Measurements from ENCODE around the gene KBTBD13. TPM values are rescaled to one million over a fixed set of nuclear protein-coding genes. Genes with fewer than 3 reads are reported as not detected.

KBTBD13 gene
- polyA plus RNA-seq, 1 donor (not counting 4 experiments of a cell fraction or from before 2014, with no cell fraction given), result not detected

DNA sequence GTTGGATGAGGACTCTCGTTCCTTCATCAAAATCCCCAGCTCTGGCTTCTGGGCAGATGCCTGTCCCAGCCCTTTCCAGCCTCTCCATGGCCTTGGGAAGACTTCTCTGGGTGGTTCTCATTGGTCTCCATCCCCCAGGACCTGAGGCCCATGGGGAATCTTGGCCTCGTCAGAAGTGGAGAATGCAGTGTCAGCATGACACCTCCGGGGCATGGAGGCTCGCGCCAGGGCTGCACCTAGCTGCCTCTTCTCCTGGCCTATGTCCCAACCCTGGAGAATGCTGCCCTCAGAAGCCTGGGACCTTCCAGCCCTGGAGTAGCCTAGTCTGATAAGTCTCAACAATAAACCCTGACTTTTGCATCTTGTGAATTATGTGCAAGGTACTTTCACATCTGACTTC is 3.0 kb downstream of the KBTBD13 start:
- Histone ChIP-seq H3K4me1 (ENCODE audit: control insufficient read depth, extremely low read depth, insufficient read depth, low read length) (no peaks in the 10 kb centered on the region), H3K27ac (ENCODE audit: control insufficient read depth, insufficient read depth, low read length) (no peak overlapping the region), H3K9me3 (ENCODE audit: control insufficient read depth, low read depth, low read length) (no peaks in the 10 kb centered on the region), H3K79me2 (ENCODE audit: control insufficient read depth, insufficient read depth, low read length) (no peaks in the 10 kb centered on the region), H3K36me3 (ENCODE audit: control insufficient read depth in 2 of 2, extremely low read depth in 1 of 2, insufficient read depth in 2 of 2, low read length in 2 of 2) (no peaks in the 10 kb centered on the region), H2AFZ (ENCODE audit: control insufficient read depth, low read length) (no peak overlapping the region), H3K4me2 (ENCODE audit: control insufficient read depth, extremely low read depth, insufficient read depth, low read depth, low read length) (no peak overlapping the region), H4K20me1 (ENCODE audit: control insufficient read depth, extremely low read depth, insufficient read depth, low read length) (peaks cover 3% of the 10 kb centered on the region), H3K9me1 (ENCODE audit: control insufficient read depth, extremely low read depth, insufficient read depth, low read length) (no peaks in the 10 kb centered on the region), H3K4me3 (ENCODE audit: control insufficient read depth in 2 of 3, extremely low read depth in 1 of 3, insufficient read depth in 2 of 3, low read depth in 1 of 3, low read length in 3 of 3) (no peak overlapping the region), H3K27me3 (ENCODE audit: control insufficient read depth, extremely low read depth, insufficient read depth, low read length) (peaks cover 28% of the 10 kb centered on the region), H3K9ac (ENCODE audit: control insufficient read depth, extremely low read depth, insufficient read depth, low read length) (no peak overlapping the region)
- TF ChIP-seq EZH2 (IDR thresholded peaks at IDR 0.05; ENCODE audit: low read length), result no peak
- no peak for TF ChIP-seq CTCF (optimal IDR thresholded peaks at IDR 0.05 in 1 of 3, IDR thresholded peaks at IDR 0.05 in 1 of 3, conservative IDR thresholded peaks at IDR 0.05 in 1 of 3; ENCODE audit: extremely low read depth in 1 of 3, insufficient read depth in 2 of 3, low read length in 3 of 3)
- DNase-seq (ENCODE audit: low read depth, low spot score) (no peak), FAIRE-seq (no peak)
- dilution Hi-C loops (cut with MboI; ENCODE audit: extremely low pct_ligation_motif_present, low sequenced_read_pairs), result no loop called here

DNA sequence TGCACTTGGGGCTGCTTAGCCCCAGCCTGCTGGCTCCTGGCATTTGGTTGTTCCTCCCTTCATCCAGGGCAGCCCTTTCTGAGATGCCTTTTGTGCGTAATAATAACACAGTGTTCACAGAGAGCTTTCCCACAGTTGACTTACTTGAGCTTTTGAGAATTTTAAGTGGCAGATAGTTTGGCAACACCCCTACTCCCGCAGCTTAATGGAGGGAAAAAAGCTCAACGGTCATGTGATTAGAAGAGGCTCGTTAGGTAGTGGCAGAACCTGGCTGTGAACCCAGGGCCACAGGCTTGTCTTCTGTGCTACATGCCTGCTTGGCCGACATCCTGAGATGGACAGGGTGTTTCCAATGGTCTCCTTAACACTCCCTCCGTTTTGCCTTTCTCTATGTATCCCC is 4.7 kb downstream of the KBTBD13 start:
- no peak overlapping the region for H3K4me2 ChIP-seq (ENCODE audit: control insufficient read depth, extremely low read depth, insufficient read depth, low read depth, low read length)
- H4K20me1 ChIP-seq (ENCODE audit: control insufficient read depth, extremely low read depth, insufficient read depth, low read length), result peaks cover 3% of the 10 kb centered on the region
- H2AFZ ChIP-seq (ENCODE audit: control insufficient read depth, low read length), result no peak overlapping the region
- H3K9me3 ChIP-seq (ENCODE audit: control insufficient read depth, low read depth, low read length), result no peaks in the 10 kb centered on the region
- FAIRE-seq (no peak), DNase-seq (ENCODE audit: low read depth, low spot score) (no peak)
- H3K4me1 ChIP-seq (ENCODE audit: control insufficient read depth, extremely low read depth, insufficient read depth, low read length), result no peaks in the 10 kb centered on the region
- no peak overlapping the region for H3K9ac ChIP-seq (ENCODE audit: control insufficient read depth, extremely low read depth, insufficient read depth, low read length)
- dilution Hi-C loops (cut with MboI; ENCODE audit: extremely low pct_ligation_motif_present, low sequenced_read_pairs), result no loop called here
- H3K27me3 ChIP-seq (ENCODE audit: control insufficient read depth, extremely low read depth, insufficient read depth, low read length), result peaks cover 33% of the 10 kb centered on the region
- no peaks in the 10 kb centered on the region for H3K9me1 ChIP-seq (ENCODE audit: control insufficient read depth, extremely low read depth, insufficient read depth, low read length)
- TF ChIP-seq CTCF (optimal IDR thresholded peaks at IDR 0.05 in 1 of 3, IDR thresholded peaks at IDR 0.05 in 1 of 3, conservative IDR thresholded peaks at IDR 0.05 in 1 of 3; ENCODE audit: extremely low read depth in 1 of 3, insufficient read depth in 2 of 3, low read length in 3 of 3), result no peak
- TF ChIP-seq EZH2 (IDR thresholded peaks at IDR 0.05; ENCODE audit: low read length), result no peak
- no peak overlapping the region for H3K4me3 ChIP-seq (ENCODE audit: control insufficient read depth in 2 of 3, extremely low read depth in 1 of 3, insufficient read depth in 2 of 3, low read depth in 1 of 3, low read length in 3 of 3)
- H3K36me3 ChIP-seq (ENCODE audit: control insufficient read depth in 2 of 2, extremely low read depth in 1 of 2, insufficient read depth in 2 of 2, low read length in 2 of 2), result no peaks in the 10 kb centered on the region
- H3K79me2 ChIP-seq (ENCODE audit: control insufficient read depth, insufficient read depth, low read length), result no peaks in the 10 kb centered on the region
- H3K27ac ChIP-seq (ENCODE audit: control insufficient read depth, insufficient read depth, low read length), result no peak overlapping the region

Measured in keratinocyte (primary cell).